DMS53 (cell line): Measurements from ENCODE around the gene FOCAD.

Experiments used
- DNase-seq: peaks from one replicate; lab custom pipeline; 2025; lab: John Stamatoyannopoulos, UW

FOCAD gene

DNA sequence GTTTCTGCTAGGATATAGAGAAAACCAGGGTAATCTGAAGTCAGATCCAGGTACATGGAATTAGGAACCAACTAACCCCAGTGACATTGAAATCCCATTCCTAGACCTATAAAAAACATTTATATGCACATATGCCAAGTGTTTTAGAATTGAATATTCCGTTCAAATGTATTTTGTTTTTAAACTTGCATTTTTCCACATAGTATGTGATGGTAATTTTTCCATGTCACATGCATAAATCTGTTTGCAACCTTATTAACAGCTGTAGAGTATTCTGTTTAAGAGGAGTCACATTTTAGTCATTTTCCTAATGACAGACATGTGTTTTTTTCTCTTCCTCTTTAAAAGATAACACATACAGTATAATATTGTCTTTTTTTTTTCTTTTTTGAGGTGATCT, 50.2 kb downstream of the FOCAD start:
- no peak for DNase-seq

DNA sequence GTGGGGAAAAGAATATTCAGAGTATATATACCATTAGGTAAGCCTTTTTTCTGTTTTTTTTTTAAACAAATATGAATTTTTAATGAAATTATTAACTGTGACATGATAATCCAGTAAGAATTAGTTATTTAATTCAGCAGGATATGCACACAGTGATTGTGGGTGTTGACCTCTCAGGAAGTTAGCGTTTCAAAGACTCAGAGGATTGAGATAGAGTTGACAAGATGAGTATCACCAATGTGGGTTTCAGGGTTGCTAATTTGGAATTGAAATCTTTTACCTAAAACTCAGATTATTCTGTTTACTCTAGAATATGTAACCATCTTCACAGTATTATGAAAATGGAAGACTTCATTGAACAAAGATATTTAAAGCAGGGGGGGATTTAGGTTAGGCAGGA, 56.2 kb downstream of the FOCAD start:
- DNase-seq = no peak

DNA sequence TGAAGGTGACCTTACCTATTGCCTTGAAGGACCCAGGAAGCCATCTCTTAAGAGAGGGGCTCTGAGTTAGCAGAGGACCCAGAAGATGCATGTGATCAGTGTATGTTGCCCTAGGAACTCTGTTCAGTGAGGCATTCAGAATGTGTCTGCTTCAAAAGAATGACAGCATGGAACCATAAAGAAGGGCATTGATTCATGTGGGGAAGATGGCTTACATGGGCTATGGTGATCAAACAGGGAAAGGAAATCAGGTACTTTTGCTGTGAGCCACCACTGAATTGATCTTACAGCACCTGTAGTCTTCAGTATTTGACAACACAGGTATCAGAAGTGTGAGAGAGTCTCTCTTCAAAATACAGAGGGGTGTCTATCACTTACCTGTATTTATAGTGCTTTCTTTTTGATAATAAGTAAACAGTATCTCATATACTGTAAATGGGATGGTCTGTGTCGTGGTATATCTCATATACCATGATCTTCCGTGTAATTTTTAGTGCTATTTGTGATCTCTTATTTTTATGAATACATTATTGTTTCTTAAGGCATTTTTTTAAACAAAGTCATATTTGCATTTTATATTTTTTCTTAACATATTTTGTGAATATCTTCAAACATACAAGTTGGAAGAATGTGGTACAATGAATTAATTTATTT, 57.0 kb downstream of the FOCAD start:
- no peak for DNase-seq

DNA sequence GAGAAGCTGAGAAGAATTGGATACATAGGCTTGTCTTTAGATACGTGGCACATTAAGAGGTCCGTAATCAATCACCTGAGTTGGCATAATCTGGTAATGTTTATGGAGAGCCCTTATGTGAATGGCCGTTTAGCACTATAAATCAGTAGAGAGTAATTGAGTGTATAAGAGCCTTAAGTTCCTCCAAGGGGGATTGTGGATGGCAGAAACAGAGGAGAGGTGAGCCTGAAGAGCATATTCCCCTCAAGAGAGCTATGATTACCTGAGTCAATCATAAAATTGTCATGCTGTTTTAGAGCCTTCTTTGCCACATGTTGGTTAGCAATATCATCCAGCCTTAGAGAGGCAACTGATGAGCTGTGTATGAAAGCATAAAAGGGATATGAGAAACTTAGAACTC, 58.8 kb downstream of the FOCAD start:
- DNase-seq = no peak

DNA sequence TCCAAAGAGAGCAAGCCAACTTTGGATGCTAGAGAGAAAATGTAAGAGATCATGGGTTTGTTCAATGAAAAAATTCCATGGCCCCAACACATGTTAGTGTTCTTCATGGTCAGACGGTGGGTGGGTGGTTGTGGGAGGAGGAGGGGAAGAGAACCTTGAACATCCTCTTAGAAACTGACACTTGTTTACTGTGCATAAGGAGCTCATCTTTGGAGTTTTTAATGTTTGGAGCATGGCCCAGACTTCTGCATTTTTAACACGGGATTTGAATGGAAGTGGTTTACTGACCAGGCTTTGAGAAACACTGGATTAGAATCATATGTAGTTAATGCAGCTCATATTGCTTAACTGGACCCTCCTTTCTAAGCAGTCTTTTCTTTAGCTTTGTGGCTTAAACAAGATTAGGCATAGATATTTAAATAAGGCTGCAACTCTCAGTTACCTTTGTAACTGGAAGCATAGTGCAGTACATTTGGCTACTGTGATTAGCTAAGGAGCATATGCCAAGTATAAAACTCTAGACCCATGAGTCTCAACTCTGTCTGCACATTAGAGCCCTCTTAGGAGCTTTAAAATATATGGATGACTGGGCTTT, 60.1 kb downstream of the FOCAD start:
- no peak for DNase-seq

DNA sequence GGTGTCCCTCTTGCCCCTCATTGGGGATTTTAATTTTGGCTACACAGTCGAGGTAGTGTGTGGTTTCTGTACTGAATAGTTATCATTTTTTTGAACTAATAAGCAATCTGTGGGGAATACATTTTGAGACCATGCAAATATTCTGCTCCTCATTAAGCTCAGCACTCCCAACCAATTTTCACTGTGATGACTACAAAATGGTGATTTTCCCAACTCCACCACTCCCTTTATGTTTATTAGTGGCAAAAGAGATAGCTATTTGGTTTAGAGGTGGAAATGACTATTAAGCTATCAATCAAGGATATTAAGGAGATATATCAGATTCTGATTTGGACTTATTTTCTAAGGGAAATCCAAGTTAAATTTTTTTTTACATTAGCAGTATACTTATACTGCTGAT, 62.9 kb downstream of the FOCAD start:
- no peak for DNase-seq

DNA sequence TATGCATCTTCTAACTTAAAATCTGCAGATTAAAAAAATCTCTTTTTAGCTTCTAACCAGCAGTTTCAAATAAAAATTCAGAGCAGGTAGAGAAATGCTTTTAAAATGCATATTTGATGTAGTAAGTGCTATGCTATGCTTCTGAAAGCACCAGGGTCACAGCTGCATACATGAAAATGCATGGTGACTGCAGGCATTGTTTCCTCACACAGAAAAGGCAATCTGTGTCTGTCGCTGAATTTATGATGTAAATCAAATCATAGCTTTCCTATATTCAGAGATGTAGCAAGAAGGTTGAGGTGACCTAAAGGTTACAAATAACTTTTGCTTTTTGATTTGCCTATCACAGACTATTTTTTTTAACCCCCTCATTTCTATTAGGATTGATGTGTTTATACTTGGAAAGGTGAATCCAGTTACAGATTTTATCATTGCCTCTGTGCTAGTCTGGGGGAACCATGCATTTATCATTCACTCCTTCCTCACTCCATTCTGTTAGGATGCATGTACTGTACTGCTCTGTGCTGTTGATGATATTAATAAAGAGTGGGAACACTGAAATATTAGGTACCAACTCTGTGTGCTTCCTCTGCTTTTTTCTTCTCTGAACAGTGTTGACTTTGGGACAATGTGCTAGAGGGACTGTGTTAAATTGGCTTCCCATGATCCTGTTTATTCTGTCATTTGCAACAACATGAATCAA, 65.6 kb downstream of the FOCAD start:
- no peak for DNase-seq

DNA sequence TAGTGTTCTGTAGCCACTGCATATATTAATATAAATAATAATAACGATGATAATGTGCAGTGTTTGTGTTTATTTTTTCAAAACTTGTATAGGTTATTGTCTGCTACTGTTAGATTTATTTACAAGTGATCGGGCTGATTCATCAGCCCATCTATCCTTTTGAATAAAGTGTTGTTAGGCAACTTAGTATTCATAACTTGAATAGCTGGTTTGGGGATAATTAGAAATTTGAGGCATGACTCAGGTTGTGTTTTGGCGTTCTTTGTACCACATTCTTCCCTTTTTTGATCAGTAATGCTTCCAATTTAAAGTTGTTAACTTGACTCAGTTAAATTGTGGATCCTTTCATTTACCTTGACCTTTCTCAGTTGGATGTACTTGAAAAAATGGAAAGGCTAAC, 69.7 kb downstream of the FOCAD start:
- DNase-seq = no peak

DNA sequence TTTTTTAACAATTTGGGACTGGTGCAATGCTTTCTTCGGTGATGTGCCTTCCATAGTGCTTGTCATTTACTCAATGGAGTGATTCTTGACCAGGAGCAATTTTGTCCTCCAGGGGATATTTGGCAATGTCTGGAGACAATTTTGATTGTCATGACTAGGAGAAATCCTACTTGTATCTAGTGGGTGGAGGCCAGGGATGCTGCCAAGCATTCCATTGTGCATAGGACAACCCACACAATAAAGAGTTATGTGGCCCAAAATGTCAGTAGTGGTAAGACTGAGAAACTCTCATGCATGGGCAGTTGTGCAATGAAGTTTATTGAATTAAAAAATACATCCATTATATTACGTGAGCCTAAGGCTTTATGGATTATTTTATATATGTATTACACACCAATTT, 70.5 kb downstream of the FOCAD start:
- no peak for DNase-seq

DNA sequence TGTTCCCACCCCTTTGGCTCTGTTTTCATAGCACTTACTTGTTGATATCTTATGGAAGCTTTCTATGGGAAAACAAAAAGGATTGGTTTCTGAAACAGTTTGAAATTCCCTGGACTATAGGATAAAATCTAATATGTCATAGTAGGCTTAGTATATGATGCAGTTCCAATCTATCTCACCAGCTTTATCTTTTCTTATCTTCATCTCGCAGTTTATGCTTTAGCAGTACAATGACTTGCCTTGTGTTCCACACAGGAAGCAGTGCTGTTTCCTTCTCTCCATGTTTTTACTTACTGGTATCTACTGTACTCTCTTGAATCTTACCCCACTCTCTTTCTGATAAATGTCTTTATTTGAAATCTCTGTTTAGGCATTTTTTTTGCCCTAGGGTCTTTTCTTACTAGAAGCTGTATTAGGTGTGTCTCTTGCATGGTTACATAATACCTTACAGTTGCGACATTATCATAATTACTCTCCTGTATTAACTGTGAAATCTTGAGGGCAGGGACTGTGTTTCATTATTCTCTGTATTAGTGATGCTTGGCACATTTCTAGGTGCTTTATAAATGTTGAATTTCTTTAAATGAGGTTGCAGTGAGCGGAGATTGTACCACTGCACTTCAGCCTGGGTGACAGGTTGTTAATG, 76.3 kb downstream of the FOCAD start:
- no peak for DNase-seq

DNA sequence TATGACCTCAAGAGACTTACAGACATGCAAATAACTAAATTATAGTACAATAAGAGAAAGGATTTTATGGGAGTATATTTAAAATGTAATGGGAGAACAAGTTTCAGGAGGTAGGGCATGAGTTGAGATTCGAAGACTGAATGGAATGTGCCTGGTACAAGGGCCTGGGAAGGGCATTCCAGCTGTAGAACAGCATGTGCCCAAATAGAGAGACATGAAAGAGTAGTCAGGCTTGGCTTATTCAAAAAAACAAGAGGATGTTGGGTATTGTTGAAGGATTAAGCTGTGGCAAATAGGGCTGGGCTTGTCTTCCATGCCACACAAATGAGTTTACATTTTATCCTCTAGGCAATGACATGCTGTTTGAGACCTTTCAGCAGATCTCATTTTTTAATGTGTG, 86.9 kb downstream of the FOCAD start:
- DNase-seq = no peak

DNA sequence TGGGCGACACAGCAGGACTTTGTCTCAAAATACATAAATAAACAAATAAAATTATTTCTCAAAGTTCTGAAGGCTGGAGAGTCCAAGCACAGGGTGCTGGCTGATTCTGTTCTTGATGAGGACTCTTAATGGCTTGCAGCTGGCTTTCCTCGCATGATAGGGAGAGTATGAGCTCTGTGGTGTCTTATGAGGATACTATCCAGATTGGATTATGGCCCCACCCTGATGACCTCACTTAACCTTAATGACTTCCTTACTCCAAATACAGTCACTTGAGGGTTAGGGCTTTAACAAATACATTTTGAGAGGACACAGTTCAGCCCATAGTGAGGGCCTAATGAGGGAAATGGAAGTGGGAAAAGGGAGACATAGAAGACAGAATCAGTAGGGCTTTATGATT, 87.7 kb downstream of the FOCAD start:
- no peak for DNase-seq

DNA sequence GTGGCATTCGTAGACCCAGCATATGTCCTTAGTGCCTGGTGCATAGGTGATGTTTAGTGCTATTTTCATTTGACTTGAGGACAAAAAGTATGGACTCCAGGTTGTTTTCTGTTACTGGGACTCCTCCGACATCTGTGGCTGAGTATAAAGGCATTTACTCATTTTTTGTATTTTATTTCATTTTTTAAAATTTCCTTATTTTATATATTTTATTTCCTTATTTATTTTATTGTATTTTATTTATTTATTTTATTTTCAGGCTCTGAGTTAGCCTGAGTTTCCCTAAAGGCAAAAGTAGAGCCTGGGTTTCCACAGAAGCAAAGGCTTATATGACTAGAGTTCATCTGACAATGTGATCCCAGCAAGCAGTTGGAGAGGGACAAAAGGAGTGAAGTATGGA, 91.6 kb downstream of the FOCAD start:
- no peak for DNase-seq

DNA sequence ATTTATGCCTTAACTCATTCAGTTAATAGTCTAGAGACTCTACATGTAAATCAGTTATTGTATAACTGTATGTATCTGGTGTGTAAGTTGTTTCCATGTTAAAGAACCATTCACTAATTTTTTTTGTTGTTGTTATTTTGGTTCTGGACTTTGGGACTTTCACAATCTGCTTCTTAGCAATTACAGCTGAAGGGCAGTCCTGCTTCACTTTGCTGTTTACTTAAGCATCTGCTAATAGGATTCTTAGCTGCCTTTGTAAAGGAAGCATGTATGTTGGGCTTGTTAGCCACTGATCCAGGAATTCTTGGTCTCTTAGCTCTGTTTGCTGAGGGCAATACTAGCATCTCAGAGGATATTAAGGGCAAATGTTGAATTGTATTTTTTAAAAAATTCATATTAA, 97.0 kb downstream of the FOCAD start:
- no peak for DNase-seq

DNA sequence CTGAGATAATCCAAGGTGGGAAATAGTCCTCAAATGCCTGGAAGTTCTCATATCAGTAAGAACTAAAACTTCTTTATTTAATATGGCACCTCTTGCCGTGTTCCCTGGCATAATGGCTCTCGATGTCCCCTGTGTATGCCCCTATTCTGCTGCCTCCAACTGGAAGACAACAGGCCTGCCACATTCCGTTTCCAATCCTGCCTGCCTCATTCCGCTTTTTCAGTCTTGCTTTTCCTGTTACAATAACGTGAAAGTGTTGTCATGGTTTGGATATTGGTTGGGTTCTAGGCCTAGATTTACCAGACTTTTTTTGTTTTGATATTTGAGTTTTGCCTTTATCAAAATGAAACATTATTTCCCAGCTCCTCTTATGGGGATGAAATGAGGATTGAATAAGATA, 98.2 kb downstream of the FOCAD start:
- no peak for DNase-seq

DNA sequence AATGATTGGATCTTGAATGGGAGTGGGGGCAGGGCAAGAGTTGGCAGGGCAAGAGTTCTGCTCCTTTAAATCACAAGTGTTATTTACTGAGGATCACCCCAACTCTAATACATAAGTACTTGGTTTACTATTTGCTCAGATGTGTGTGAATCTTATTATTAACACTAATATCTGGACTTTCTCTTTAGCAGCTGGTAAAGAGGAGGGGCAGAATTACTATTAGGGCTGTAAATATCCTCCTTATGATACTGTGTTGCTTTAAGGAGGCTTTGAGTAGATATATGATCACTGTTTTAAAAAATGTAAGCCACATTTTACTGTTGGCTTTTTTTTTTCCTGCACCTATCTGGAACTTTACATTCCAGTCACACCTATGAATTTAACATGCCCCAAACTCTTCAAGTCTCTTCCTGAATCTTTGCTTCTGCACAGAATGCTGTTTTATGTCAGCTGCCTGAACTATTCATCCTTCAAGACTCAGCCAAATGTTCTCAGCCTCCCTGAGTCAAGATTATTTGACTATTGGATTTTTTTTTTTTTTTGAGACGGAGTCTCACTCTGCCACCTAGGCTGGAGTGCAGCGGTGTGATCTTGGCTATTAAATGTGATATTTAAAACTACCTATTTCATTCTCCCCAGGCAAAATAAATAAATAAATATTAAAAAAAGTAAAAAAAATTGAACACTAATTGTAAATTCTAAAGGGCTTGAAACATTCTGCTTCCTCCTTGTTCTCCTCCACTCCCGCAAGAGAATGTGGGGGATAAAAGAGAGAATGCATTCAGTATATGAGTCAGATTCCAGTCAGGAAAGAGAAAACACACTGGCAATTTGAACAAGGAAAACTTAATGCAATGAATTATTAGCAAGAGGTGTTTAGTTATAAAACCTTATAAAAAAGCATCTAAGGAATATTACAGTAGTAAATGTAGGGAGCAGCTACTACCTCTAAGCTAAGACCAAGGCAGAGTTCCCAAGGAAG, 99.3 kb downstream of the FOCAD start:
- no peak for DNase-seq

DNA sequence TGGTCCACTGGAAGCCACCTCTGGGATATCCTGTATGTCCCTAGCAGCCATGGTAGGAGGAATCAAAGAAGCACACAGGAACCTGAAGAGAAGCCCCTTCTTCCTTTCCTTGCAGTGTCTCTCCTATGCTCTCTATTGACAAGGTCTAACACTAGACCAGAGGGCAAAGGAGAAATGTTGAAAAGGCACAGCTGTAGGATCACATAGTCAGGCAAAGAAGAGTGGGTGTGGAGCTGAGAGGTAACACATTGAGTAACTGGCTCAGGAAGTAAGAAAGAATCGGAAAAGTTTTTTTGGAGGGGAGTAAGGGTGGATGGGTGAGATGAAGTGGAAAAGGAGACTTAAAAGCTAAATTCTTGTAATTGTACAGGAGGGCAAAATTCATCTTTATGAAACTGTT, 100.1 kb downstream of the FOCAD start:
- DNase-seq = no peak

DNA sequence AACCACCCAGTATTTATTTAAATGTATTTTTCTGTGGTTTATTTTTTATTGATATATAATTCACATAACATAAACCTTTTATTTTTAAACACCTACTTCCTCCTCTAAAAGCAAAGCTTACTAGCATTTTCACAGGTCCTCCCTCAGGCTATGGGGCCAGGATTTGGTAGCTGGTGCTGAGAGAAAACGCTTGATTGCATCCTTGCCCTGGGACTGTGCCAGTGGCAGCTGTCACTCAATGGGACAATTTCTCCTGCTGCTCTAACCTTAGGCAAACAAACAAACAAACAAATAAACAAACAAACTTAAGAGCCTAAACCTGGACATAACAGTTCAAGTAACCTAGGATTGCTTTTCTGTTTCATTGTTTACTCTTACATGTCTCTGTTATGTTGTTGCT, 102.7 kb downstream of the FOCAD start:
- no peak for DNase-seq

DNA sequence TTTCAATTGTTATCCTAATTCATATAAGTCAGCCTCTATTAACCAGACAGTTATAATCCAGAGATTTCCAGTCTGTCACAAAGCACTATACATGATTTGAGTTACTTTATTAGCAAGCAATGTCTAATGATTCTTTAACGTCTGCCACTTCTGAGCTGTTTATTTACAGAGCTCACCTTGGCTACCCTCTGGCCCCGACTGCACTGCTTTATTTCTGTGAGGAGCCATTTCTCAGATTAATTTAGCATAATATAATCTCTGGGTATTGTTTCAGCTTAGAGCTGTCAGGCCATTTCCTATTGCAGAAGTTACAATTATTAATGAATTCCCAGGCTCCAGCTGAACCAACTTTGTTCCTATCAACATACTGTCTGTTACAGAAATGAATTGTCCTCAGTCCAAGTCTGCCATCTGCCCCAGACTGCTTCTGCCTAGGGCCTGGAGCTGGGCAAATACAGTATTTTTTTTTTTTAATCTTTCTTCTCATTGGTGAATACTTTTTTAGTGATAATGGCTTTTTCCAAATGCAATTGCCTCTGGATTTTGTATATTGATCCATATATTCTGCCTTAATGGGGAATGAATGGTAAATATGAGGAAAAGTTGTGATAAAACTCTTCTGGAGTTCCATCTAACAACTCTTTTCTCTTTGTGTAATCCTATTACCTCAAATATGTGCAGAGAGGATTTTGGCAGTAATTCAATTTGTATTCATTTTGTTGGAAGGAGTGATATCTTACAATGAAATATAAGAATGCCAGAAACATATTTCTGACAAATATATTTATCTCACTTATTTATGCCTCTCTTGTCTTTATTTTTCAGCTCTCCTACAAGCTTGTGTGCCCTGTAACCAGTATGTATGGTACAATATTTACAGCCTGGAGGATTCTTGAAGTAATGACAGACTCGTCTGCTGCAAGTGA, 104.7 kb downstream of the FOCAD start:
- DNase-seq = no peak

DNA sequence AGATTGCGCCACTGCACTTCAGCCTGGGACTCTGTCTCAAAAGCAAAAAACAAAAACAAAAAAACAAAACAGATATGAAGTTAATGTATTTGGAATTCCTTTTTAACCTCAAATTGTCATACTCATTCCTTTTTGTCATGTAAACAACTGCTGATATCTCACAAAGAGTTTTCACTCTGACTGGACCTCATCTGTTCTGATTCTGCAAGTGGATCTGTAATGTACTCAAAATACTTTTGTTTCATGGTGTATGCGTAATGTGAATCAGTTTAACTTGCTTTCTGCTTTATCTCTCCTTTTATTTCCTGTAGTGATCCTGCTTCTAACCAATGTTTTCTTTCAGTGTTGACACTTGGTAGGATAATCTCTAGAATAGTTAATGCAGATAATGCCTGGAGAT, 106.7 kb downstream of the FOCAD start:
- DNase-seq = no peak

DNA sequence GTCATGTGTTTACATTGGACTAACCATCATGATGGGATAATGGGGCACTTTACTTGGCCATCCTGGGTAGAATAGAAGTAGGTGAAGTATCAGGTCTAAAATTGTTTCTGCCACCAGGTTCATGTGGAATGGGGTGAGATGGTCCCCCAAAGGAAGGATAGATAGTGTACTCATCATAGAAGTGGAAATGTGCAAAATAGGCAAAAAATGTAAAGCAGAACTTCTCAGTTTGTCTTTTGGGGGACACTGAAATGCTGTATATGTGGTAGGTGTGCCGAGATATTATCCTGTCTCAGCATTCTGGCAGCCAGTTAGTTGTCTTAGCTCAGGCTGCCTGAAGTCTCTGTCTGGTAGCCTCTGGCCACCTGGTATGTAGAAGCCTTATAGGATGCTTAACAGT, 107.6 kb downstream of the FOCAD start:
- DNase-seq = no peak
